PC-9 (cell line): Measurements from ENCODE around the gene DAPK1. TPM values are rescaled to one million over a fixed set of nuclear protein-coding genes. Genes with fewer than 3 reads are reported as not detected.

Experiments used
- BruUV-seq: library from RNA; stranded (reverse); fragments of 400-500 nt; replicated peaks from 2 replicates; lab custom pipeline; 2021; lab: Mats Ljungman, UMichigan
- CTCF ChIA-PET: fragments of 300-600 bp; sonication (Branson Sonifier 250); formaldehyde crosslinking; loops from one replicate; lab custom pipeline; 2022; ENCODE audit warnings: antibody characterized with exemption; lab: Charles Lee
- POLR2A ChIA-PET: fragments of 300-600 bp; sonication (Branson Sonifier 250); formaldehyde crosslinking; loops from one replicate; lab custom pipeline; 2022; ENCODE audit warnings: antibody characterized with exemption; ENCODE audit not compliant: unreplicated experiment; lab: Charles Lee
- DNase-seq, 2 experiments: peaks; one replicate each; pipeline versions ENCODE4 v3.0.0 to v3.0.0-alpha.2; 2015 to 2022; ENCODE audit warnings: mixed read lengths in 1 of 2
- H2AFZ ChIP-seq: fragments of 200-600 bp; sonication (generic); 2 replicates; pipeline ENCODE4 v1.8.1; 2017; ENCODE audit warnings: antibody characterized with exemption
- H3F3A ChIP-seq: fragments of 200-600 bp; sonication (generic); 2 replicates; pipeline ENCODE4 v1.8.1; 2017; ENCODE audit warnings: antibody characterized with exemption, mild to moderate bottlenecking, low read depth; ENCODE audit not compliant: insufficient read depth
- H3K27ac ChIP-seq: fragments of 200-600 bp; sonication (generic); 2 replicates; pipeline ENCODE4 v1.6.1; 2016; ENCODE audit warnings: mixed run types
- H3K27me3 ChIP-seq: fragments of 200-600 bp; sonication (generic); 2 replicates; pipeline ENCODE4 v1.6.1; 2016; ENCODE audit warnings: low read depth, mixed run types; ENCODE audit not compliant: insufficient read depth
- H3K36me3 ChIP-seq: fragments of 200-600 bp; sonication (generic); 2 replicates; pipeline ENCODE4 v1.6.1; 2016; ENCODE audit warnings: low read depth, mixed run types
- H3K4me1 ChIP-seq: fragments of 200-600 bp; sonication (generic); replicated peaks from 2 replicates; pipeline ENCODE4 v1.6.1; 2016; ENCODE audit warnings: mixed run types; ENCODE audit not compliant: insufficient read depth
- H3K4me2 ChIP-seq: fragments of 200-600 bp; sonication (generic); 2 replicates; pipeline ENCODE4 v1.6.1; 2017; ENCODE audit warnings: mixed run types
- H3K4me3 ChIP-seq: fragments of 200-600 bp; sonication (generic); 2 replicates; pipeline ENCODE4 v1.6.1; 2016; ENCODE audit warnings: mixed run types
- H3K79me2 ChIP-seq: fragments of 200-600 bp; sonication (generic); 2 replicates; pipeline ENCODE4 v1.6.1; 2017; ENCODE audit warnings: low read depth, mixed run types
- H3K9me2 ChIP-seq: fragments of 200-600 bp; sonication (generic); 2 replicates; pipeline ENCODE4 v1.8.1; 2017; ENCODE audit warnings: mild to moderate bottlenecking; ENCODE audit not compliant: insufficient read depth
- H3K9me3 ChIP-seq: fragments of 200-600 bp; sonication (generic); 2 replicates; pipeline ENCODE4 v1.8.1; 2016; ENCODE audit warnings: low read depth; ENCODE audit not compliant: insufficient read depth
- H4K20me1 ChIP-seq: fragments of 200-600 bp; sonication (generic); 2 replicates; pipeline ENCODE4 v1.8.1; 2017; ENCODE audit not compliant: insufficient read depth
- EZH2 ChIP-seq: fragments of 200-600 bp; sonication (generic); IDR thresholded peaks from 2 replicates; pipeline ENCODE4 v1.8.0; 2017; ENCODE audit warnings: antibody characterized with exemption, low read depth
- intact Hi-C: fragments of 100-400 bp; cut with micrococcal nuclease; formaldehyde crosslinking; loops from one replicate; pipeline ENCODE4 v1.10.0; 2022; ENCODE audit not compliant: unreplicated experiment
- total RNA-seq: library from RNA; stranded (reverse); gene quantifications from 2 replicates; pipeline ENCODE4 v1.2.3, GENCODE V29; 2021
- TF ChIP-seq, protein P1 (sequence below): fragments of 200-600 bp; sonication (generic); conservative IDR thresholded peaks from 2 replicates; pipeline ENCODE4 v1.6.1; 2017; ENCODE audit warnings: mixed run types, antibody characterized with exemption, mild to moderate bottlenecking, moderate library complexity

Gene DAPK1
- total RNA-seq, 1 experiment from 2014 or later: 100 TPM

DNA sequence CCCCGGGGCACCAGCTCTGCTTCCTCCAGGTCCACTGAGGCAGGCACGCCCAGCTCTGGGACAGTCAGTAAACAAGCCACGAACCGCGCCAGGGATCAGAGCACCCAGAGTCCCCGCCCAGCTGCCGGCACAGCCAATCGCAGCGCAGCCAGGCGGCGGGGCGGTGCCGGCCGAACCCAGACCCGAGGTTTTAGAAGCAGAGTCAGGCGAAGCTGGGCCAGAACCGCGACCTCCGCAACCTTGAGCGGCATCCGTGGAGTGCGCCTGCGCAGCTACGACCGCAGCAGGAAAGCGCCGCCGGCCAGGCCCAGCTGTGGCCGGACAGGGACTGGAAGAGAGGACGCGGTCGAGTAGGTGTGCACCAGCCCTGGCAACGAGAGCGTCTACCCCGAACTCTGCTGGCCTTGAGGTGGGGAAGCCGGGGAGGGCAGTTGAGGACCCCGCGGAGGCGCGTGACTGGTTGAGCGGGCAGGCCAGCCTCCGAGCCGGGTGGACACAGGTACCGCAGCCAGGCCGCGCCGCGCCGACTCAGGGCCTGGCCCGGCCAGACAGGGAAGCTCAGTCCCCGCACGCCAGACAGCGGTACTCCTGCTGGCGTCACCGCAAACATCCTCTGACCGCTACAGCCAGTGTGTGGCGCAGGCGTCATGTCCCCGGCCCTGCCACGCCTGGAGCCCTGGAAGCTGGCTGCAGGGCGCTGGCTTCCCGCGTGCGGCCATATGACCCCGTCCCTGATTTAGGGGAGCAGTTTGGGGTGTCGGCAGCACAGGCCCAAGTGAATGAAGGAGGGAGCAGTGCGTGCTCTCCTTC is 228.4 kb downstream of the DAPK1 start, which contains the start of gene CTSL:
CTSL (plus strand) TSS at position 220 of the 810 bp plus-strand sequence. CDS start 1,485 bp downstream, outside the sequence.
- no TSS peak for BruUV-seq
- Histone ChIP-seq H3K27me3 (no peaks in the 10 kb centered on the region), H3K79me2 (peaks cover 21% of the 10 kb centered on the region), H3K9me3 (no peaks in the 10 kb centered on the region), H3K9me2 (peaks cover 7% of the 10 kb centered on the region; the same call in 1 of the 2 replicates), H2AFZ (peak within 1 kb of the TSS; percentile 78), H3K4me2 (peak within 1 kb of the TSS; percentile 66), H3K4me3 (peak within 1 kb of the TSS; percentile 59), H3F3A (peaks cover 14% of the 10 kb centered on the region), H4K20me1 (no peaks in the 10 kb centered on the region), H3K4me1 (peaks cover 22% of the 10 kb centered on the region), H3K27ac (peak within 1 kb of the TSS; percentile 73), H3K36me3 (peaks cover 35% of the 10 kb centered on the region)
- DNase-seq: peak; percentile 75 to 80
- TF ChIP-seq, protein P1, sequence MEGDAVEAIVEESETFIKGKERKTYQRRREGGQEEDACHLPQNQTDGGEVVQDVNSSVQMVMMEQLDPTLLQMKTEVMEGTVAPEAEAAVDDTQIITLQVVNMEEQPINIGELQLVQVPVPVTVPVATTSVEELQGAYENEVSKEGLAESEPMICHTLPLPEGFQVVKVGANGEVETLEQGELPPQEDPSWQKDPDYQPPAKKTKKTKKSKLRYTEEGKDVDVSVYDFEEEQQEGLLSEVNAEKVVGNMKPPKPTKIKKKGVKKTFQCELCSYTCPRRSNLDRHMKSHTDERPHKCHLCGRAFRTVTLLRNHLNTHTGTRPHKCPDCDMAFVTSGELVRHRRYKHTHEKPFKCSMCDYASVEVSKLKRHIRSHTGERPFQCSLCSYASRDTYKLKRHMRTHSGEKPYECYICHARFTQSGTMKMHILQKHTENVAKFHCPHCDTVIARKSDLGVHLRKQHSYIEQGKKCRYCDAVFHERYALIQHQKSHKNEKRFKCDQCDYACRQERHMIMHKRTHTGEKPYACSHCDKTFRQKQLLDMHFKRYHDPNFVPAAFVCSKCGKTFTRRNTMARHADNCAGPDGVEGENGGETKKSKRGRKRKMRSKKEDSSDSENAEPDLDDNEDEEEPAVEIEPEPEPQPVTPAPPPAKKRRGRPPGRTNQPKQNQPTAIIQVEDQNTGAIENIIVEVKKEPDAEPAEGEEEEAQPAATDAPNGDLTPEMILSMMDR: peak; percentile 53
- TF ChIP-seq EZH2: no peak
- intact Hi-C loops: loop anchor here (1.0 kb wide), 3 partner anchors 40 to 86 kb away; no protein-coding TSS in a partner anchor
- ChIA-PET POLR2A (interaction anchor here (0.6 to 1.1 kb wide), 6 partner anchors 12 to 226 kb away, joined by 3 to 13 read pairs (median 7); no protein-coding TSS in a partner anchor), CTCF (interaction anchor here (0.6 to 1.4 kb wide), 6 partner anchors 11 to 252 kb away, joined by 3 to 6 read pairs (median 4); no protein-coding TSS in a partner anchor)

DNA sequence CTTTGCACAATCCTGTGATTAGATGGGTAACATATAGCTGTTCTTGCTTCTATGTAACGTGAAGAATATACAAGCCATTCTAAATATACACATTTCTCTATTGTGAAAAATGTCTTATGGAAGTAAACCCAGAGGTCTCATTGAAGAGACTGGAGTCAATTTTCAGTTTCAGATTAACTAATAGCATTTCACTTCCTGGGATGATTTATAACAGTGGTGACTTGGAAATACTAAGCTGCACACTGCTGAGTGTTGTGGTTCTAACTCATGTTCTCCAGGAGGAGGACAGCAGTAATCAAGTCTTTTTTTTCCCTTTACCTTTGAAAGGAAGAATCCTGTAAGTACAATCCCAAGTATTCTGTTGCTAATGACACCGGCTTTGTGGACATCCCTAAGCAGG is 231.6 kb downstream of the DAPK1 start:
- BruUV-seq: no TSS peak
- no peaks in the 10 kb centered on the region for H4K20me1 ChIP-seq
- H3K4me3 ChIP-seq: no peak overlapping the region
- H2AFZ ChIP-seq: no peak overlapping the region
- ChIA-PET CTCF (no interaction called here), POLR2A (no interaction called here)
- intact Hi-C loops: no loop called here
- peak overlapping the region; percentile 66 for H3K4me2 ChIP-seq
- no peak overlapping the region for H3K27ac ChIP-seq
- H3F3A ChIP-seq: peaks cover 14% of the 10 kb centered on the region
- TF ChIP-seq EZH2: no peak
- TF ChIP-seq, protein P1: no peak
- DNase-seq: no peak
- peaks cover 21% of the 10 kb centered on the region for H3K79me2 ChIP-seq
- H3K9me2 ChIP-seq: peaks cover 7% of the 10 kb centered on the region; the same call in 1 of the 2 replicates
- peaks cover 38% of the 10 kb centered on the region for H3K36me3 ChIP-seq
- H3K9me3 ChIP-seq: no peaks in the 10 kb centered on the region
- H3K4me1 ChIP-seq: peaks cover 22% of the 10 kb centered on the region
- no peaks in the 10 kb centered on the region for H3K27me3 ChIP-seq

GRCh38 chr9:87731321-87731720 is 233.7 kb downstream of the DAPK1 start:
- Histone ChIP-seq H4K20me1 (no peaks in the 10 kb centered on the region), H3K27ac (no peak overlapping the region), H3K4me3 (no peak overlapping the region), H3K36me3 (peaks cover 38% of the 10 kb centered on the region), H2AFZ (no peak overlapping the region), H3K9me2 (peaks cover 7% of the 10 kb centered on the region; the same call in 1 of the 2 replicates), H3K9me3 (no peaks in the 10 kb centered on the region), H3K4me1 (peaks cover 22% of the 10 kb centered on the region), H3K79me2 (peaks cover 21% of the 10 kb centered on the region), H3F3A (peaks cover 4% of the 10 kb centered on the region), H3K4me2 (no peak overlapping the region), H3K27me3 (no peaks in the 10 kb centered on the region)
- no peak for DNase-seq
- no TSS peak for BruUV-seq
- POLR2A ChIA-PET: no interaction called here
- intact Hi-C loops: no loop called here
- TF ChIP-seq, protein P1: no peak
- no peak for TF ChIP-seq EZH2
- CTCF ChIA-PET: no interaction called here
